NCI-H2227 (cell line): ENCODE measurements around the gene C2orf74.

ENCODE experiments used
- DNase-seq: peaks from one replicate; lab custom pipeline; 2025; ENCODE audit not compliant: unreplicated experiment; lab: John Stamatoyannopoulos, UW

The C2orf74 gene

DNA sequence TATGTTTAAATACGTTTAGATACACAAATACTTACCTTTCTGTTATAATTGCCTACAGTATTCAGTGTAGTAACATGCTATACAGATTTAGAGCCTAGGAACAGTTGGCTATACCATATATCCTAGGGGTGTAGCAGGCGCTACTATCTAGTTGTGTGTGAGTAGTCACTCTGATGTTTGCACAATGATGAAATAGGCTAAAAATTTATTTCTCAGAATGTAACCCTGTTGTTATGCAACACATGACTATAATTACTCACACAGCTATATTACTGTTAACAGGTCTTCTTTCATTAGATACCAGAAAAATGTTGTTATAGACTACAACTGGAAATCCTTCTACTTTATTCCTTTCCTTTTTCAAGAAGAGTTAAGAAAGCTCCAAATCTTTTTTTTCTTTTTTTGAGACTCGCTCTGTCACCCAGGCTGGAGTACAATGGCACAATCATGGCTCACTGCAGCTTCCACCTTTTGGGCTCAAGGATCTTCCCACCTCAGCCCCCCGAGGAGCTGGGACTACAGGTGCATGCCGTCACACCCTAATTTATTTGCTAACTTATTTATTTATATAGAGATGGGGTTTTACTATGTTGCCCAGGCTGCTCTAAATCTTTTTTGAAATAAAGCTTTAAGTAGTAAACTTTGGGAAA is 48.5 kb downstream of the C2orf74 start:
- DNase-seq, result no peak

DNA sequence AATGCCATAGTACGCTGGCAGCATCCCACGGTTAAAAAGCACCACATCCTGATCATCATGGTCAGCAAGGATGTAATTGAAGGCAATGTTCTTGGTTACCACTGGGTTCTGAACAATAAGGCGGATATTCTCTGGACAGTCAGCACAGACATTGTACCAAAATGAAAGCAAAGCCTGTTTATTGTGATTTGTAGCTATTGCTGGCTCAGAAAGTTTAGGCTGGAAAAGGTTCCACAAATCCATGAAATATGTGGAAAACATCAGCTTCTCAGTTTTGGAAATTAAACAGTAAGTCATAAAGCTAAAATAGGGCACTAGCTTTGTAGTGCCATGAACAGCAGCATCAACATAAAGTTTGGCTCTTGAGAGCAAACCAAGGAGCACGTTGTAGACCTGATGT is 52.2 kb downstream of the C2orf74 start:
- no peak for DNase-seq
